Thyroid gland (tissue), 4 donors: ENCODE data around the gene PTPRU.

Experiments used
- CTCF ChIP-seq, 6 experiments: fragments of 200-600 bp in 3 of 6; fragments of 450-650 bp in 3 of 6; sonication (generic) in 3 of 6; IDR thresholded peaks; one replicate each; pipeline ENCODE4 v1.5.1; 2016 to 2019; ENCODE audit warnings: antibody characterized with exemption in 6 of 6, mild to moderate bottlenecking in 2 of 6, inconsistent platforms in 1 of 6, moderate library complexity in 1 of 6
- POLR2A ChIP-seq, 2 donors: fragments of 450-650 bp; IDR thresholded peaks; one replicate each; pipeline ENCODE4 v1.6.1; 2017; ENCODE audit warnings: antibody characterized with exemption in 2 of 2, mild to moderate bottlenecking in 2 of 2, moderate library complexity in 1 of 2

GRCh38 chr1:29282924-29283803 is 46.8 kb downstream of the PTPRU start:
- TF ChIP-seq POLR2A (IDR thresholded peaks at IDR 0.05) (no peak), CTCF (IDR thresholded peaks at IDR 0.05) (no peak)
